HFFc6 (cell line): ENCODE measurements around the gene SPDEF. TPM values are rescaled to one million over a fixed set of nuclear protein-coding genes. Genes with fewer than 3 reads are reported as not detected.

ENCODE experiments used
- DNase-seq: peaks from one replicate; pipeline ENCODE4 v3.0.0-alpha.2; 2018
- H3K27ac Mint-ChIP-seq: 2 replicates; pipeline ENCODE4 v1.8.0; 2020; ENCODE audit warnings: mild to moderate bottlenecking, mixed read lengths
- H3K27me3 Mint-ChIP-seq: 2 replicates; pipeline ENCODE4 v1.8.0; 2021; ENCODE audit warnings: mild to moderate bottlenecking, moderate library complexity, mixed read lengths; ENCODE audit not compliant: insufficient read depth
- H3K36me3 Mint-ChIP-seq: 2 replicates; pipeline ENCODE4 v1.8.0; 2021; ENCODE audit warnings: low read depth, mixed read lengths
- H3K4me1 Mint-ChIP-seq: 2 replicates; pipeline ENCODE4 v1.8.0; 2020; ENCODE audit warnings: low read depth, mixed read lengths
- H3K4me3 Mint-ChIP-seq: 2 replicates; pipeline ENCODE4 v1.8.0; 2020; ENCODE audit warnings: mild to moderate bottlenecking, moderate library complexity, mixed read lengths
- H3K9me3 Mint-ChIP-seq: 2 replicates; pipeline ENCODE4 v1.8.0; 2020; ENCODE audit warnings: mild to moderate bottlenecking, mixed read lengths
- long read RNA-seq: library from polyadenylated mRNA; unstranded; transcript quantifications from one replicate; pipeline ENCODE4 v2.0.0, GENCODE V29; 2019
- total RNA-seq, 6 experiments: library from RNA; stranded (reverse); fragmentation: NEBNext Ultra II Directional; extraction: Animal tissue kit (Norgen Biotek cat#: 25700); gene quantifications; 2 replicates in 1 of 6; 3 replicates in 5 of 6; pipeline ENCODE4 v1.2.3, GENCODE V29; 2021
- TF ChIP-seq, protein P1 (sequence below): fragments of 200-600 bp; sonication (generic); IDR thresholded peaks from 2 replicates; pipeline ENCODE4 v1.5.0; 2021; ENCODE audit warnings: antibody characterized with exemption, mild to moderate bottlenecking

SPDEF gene
- not detected for total RNA-seq
- long read RNA-seq = 0 reads

GRCh38 chr6:34556031-34556471, at the start of gene SPDEF:
TSS of gene SPDEF (minus strand) at chr6:34556329. CDS start at chr6:34544455, 11,874 bp downstream.
- peaks cover 15% of the 10 kb centered on the region for H3K4me1 Mint-ChIP-seq
- no peak within 1 kb of the TSS for H3K4me3 Mint-ChIP-seq
- H3K27me3 Mint-ChIP-seq = peaks cover 22% of the 10 kb centered on the region
- H3K9me3 Mint-ChIP-seq = no peaks in the 10 kb centered on the region; the same call in 1 of the 2 replicates
- no peaks in the 10 kb centered on the region for H3K36me3 Mint-ChIP-seq
- DNase-seq = no peak
- TF ChIP-seq, protein P1, sequence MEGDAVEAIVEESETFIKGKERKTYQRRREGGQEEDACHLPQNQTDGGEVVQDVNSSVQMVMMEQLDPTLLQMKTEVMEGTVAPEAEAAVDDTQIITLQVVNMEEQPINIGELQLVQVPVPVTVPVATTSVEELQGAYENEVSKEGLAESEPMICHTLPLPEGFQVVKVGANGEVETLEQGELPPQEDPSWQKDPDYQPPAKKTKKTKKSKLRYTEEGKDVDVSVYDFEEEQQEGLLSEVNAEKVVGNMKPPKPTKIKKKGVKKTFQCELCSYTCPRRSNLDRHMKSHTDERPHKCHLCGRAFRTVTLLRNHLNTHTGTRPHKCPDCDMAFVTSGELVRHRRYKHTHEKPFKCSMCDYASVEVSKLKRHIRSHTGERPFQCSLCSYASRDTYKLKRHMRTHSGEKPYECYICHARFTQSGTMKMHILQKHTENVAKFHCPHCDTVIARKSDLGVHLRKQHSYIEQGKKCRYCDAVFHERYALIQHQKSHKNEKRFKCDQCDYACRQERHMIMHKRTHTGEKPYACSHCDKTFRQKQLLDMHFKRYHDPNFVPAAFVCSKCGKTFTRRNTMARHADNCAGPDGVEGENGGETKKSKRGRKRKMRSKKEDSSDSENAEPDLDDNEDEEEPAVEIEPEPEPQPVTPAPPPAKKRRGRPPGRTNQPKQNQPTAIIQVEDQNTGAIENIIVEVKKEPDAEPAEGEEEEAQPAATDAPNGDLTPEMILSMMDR = peak; percentile 28; the same call in 1 of the 2 replicates
- H3K27ac Mint-ChIP-seq = no peak within 1 kb of the TSS

DNA sequence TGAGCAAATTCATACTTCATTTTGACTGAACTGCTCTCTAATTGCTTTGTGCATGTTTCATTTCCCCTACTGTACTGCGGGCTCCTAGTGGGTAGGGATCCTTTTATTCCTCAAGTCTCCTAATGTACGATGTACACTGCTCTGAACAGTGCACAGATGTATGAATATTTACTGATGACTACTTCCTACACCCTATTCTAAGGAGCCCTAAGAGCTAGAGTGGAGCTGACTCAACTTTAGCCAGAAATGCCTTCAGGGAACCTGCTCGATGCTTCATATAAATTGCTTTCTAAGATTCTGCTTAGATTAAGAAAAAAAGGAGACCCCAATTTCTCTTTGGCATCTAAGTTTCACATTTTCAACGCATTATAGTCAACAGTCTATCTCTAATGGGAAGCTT, 47.6 kb upstream of the SPDEF start:
- Mint-ChIP-seq H3K36me3 (no peaks in the 10 kb centered on the region; the same call in 1 of the 2 replicates), H3K9me3 (no peaks in the 10 kb centered on the region), H3K27me3 (no peaks in the 10 kb centered on the region), H3K4me3 (no peak overlapping the region), H3K27ac (no peak overlapping the region), H3K4me1 (peaks cover 37% of the 10 kb centered on the region)
- TF ChIP-seq, protein P1 = no peak
- DNase-seq = no peak

DNA sequence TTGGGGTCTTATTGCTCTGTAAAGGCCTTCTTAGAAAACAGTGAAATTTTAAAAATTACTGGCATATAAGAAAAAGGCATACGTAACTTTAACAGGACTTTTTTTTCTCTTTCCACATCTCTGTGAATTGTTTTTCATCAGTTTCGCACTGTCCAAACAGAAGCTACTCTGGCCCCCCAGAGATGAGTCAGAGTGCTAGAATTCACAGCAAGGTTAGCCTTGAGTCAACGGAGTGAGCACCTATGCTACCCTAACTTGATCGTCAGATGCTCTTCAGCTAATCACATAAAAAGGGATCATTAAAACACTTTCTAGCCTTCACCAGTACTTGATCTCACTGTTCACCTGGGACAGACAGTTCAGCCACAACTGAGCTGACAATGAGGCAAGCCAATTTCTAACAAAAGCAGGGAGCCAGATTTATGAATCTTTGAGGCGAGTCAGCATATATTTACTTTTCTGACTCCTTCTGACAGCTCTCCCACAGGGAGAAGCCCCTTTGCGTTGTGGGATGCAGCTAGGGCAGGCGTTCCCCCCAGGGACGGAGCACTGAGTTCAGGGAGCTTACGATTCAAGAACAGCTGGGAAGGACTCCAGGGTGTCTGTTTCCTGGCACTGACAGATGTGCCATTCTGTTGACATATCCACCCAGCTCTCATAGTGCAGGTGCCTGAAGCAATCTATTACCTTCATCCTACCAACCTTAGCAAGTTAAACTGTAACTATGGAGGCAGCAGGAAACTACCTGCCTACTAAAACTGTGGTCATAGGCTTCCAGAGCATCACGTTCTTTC, 46.4 kb upstream of the SPDEF start:
- Mint-ChIP-seq H3K36me3 (no peaks in the 10 kb centered on the region; the same call in 1 of the 2 replicates), H3K27ac (peak overlapping the region; percentile 44), H3K9me3 (no peaks in the 10 kb centered on the region), H3K27me3 (peaks cover 2% of the 10 kb centered on the region; the same call in 1 of the 2 replicates), H3K4me3 (no peak overlapping the region), H3K4me1 (peaks cover 37% of the 10 kb centered on the region)
- TF ChIP-seq, protein P1 = no peak
- no peak for DNase-seq

GRCh38 chr6:34601706-34602105, 45.6 kb upstream of the SPDEF start:
- no peaks in the 10 kb centered on the region for H3K9me3 Mint-ChIP-seq
- TF ChIP-seq, protein P1 = no peak
- no peaks in the 10 kb centered on the region; the same call in 1 of the 2 replicates for H3K36me3 Mint-ChIP-seq
- DNase-seq = no peak
- no peak overlapping the region for H3K4me3 Mint-ChIP-seq
- peaks cover 41% of the 10 kb centered on the region for H3K4me1 Mint-ChIP-seq
- H3K27ac Mint-ChIP-seq = no peak overlapping the region
- peaks cover 2% of the 10 kb centered on the region; the same call in 1 of the 2 replicates for H3K27me3 Mint-ChIP-seq

GRCh38 chr6:34600796-34601195, 44.7 kb upstream of the SPDEF start:
- no peaks in the 10 kb centered on the region for H3K9me3 Mint-ChIP-seq
- TF ChIP-seq, protein P1 = no peak
- H3K36me3 Mint-ChIP-seq = no peaks in the 10 kb centered on the region; the same call in 1 of the 2 replicates
- peaks cover 46% of the 10 kb centered on the region for H3K4me1 Mint-ChIP-seq
- DNase-seq = no peak
- H3K27ac Mint-ChIP-seq = no peak overlapping the region
- no peak overlapping the region for H3K4me3 Mint-ChIP-seq
- peaks cover 2% of the 10 kb centered on the region; the same call in 1 of the 2 replicates for H3K27me3 Mint-ChIP-seq
